A673 (cell line): Measurements from ENCODE around the gene SPDEF.

Experiments used
- EZH2 ChIP-seq: fragments of 200-600 bp; sonication (generic); IDR thresholded peaks from 2 replicates; pipeline ENCODE4 v1.6.1; 2017; ENCODE audit warnings: borderline replicate concordance, low read depth, mild to moderate bottlenecking, mixed read lengths, antibody characterized with exemption, low read length; ENCODE audit not compliant: poor library complexity, severe bottlenecking
- TF ChIP-seq, protein P1 (sequence below): fragments of 300-800, 200-600 bp; sonication (generic); conservative IDR thresholded peaks from 2 replicates; pipeline ENCODE4 v1.5.1; 2017; ENCODE audit warnings: low read depth, mild to moderate bottlenecking, antibody characterized with exemption, low read length, moderate library complexity, mixed read lengths

DNA sequence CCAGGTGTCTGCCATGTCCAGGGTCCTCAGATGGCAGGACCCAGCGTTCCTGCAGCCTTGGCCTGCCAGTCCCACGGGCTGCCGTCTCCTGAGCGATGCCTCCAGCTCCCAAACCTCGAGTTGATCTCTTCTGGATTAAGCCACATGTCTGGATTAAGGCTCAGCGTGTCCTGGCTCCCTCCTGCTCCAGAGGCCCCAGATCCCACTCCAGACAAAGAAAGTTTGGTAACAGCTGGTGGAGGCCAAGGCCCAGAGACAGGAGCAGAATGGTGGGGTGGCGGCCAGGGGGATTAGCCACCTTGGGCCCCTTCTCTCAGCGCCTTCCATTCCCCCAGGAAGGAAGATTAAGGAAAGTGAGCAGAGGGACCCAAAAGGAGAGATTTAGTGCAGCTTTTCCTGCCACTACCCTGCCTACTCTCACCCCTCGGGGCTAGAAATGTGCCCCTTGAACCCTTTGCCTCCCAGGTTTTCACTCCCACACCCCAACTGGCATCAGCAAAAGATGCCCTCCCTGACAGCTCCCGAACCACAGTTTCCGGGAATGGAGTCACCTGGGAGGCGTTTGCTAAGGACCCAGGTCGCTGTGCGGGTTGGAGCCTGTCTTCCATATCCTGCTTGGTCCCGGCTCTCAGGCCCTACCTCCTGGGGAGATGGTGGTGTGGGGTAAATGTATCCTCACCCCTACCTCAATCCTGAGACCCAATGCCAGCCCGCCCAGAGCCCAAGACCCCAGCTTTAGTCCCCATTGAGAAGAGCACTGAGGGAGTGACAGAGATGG lies 6.9 kb downstream of the SPDEF start:
- no peak for TF ChIP-seq EZH2
- TF ChIP-seq, protein P1, sequence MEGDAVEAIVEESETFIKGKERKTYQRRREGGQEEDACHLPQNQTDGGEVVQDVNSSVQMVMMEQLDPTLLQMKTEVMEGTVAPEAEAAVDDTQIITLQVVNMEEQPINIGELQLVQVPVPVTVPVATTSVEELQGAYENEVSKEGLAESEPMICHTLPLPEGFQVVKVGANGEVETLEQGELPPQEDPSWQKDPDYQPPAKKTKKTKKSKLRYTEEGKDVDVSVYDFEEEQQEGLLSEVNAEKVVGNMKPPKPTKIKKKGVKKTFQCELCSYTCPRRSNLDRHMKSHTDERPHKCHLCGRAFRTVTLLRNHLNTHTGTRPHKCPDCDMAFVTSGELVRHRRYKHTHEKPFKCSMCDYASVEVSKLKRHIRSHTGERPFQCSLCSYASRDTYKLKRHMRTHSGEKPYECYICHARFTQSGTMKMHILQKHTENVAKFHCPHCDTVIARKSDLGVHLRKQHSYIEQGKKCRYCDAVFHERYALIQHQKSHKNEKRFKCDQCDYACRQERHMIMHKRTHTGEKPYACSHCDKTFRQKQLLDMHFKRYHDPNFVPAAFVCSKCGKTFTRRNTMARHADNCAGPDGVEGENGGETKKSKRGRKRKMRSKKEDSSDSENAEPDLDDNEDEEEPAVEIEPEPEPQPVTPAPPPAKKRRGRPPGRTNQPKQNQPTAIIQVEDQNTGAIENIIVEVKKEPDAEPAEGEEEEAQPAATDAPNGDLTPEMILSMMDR, result no peak
